Measurements from ENCODE around the gene CLEC16A.

- TF ChIP-seq CTCF (IDR thresholded peaks at IDR 0.05) (no peak), EZH2 (IDR thresholded peaks at IDR 0.05; ENCODE audit: borderline replicate concordance, insufficient read depth, low read depth, low read length, poor library complexity, severe bottlenecking) (no peak)
Observed at GRCh38 chr16:10993649-10994048, 49.3 kb downstream of the CLEC16A start.
